OCI-LY1 (cell line): ENCODE results near the gene GRIN2A.
"Not testable (repeated sequence)": the region's sequence is repeated elsewhere in the genome, so short reads cannot be mapped to it uniquely, and the experiment has no call there.

Experiments used
- H2AFZ ChIP-seq: fragments of 200-600 bp; sonication (generic), shearing (Covaris generic); 2 replicates; pipeline ENCODE4 v1.6.0; 2014; ENCODE audit warnings: antibody characterized with exemption, mild to moderate bottlenecking, low read length
- H3F3A ChIP-seq: fragments of 200-600 bp; sonication (generic), shearing (Covaris generic); 2 replicates; pipeline ENCODE4 v1.6.0; 2014; ENCODE audit warnings: mild to moderate bottlenecking, antibody characterized with exemption, low read length, moderate library complexity; ENCODE audit not compliant: insufficient read depth
- H3K27ac ChIP-seq: fragments of 200-600 bp; sonication (generic); 2 replicates; pipeline ENCODE4 v1.5.1; 2014; ENCODE audit warnings: low read length, mixed run types, mild to moderate bottlenecking, low read depth; ENCODE audit not compliant: poor library complexity, severe bottlenecking
- H3K27me3 ChIP-seq: fragments of 200-600 bp; sonication (generic); 2 replicates; pipeline ENCODE4 v1.6.0; 2014; ENCODE audit warnings: antibody characterized with exemption, mild to moderate bottlenecking, low read length, moderate library complexity; ENCODE audit not compliant: insufficient read depth
- H3K36me3 ChIP-seq: fragments of 200-600 bp; sonication (generic); 2 replicates; pipeline ENCODE4 v1.6.1; 2014; ENCODE audit warnings: mild to moderate bottlenecking, antibody characterized with exemption, low read length, moderate library complexity, mixed read lengths; ENCODE audit not compliant: insufficient read depth
- H3K4me1 ChIP-seq: fragments of 200-600 bp; sonication (generic); 2 replicates; pipeline ENCODE4 v1.5.1; 2014; ENCODE audit warnings: mild to moderate bottlenecking, low read length, moderate library complexity; ENCODE audit not compliant: insufficient read depth, severe bottlenecking
- H3K4me2 ChIP-seq: fragments of 200-600 bp; sonication (generic), shearing (Covaris generic); 2 replicates; pipeline ENCODE4 v1.6.1; 2014; ENCODE audit warnings: low read length
- H3K4me3 ChIP-seq: fragments of 200-600 bp; sonication (generic); 2 replicates; pipeline ENCODE4 v1.5.1; 2014; ENCODE audit warnings: low read length, low read depth, mild to moderate bottlenecking, mixed read lengths; ENCODE audit not compliant: poor library complexity, severe bottlenecking
- H3K79me2 ChIP-seq: fragments of 200-600 bp; shearing (Covaris generic); 2 replicates; pipeline ENCODE4 v1.6.1; 2016; ENCODE audit warnings: mixed run types, low read length, mixed read lengths; ENCODE audit not compliant: insufficient read depth
- H3K9ac ChIP-seq: fragments of 200-600 bp; sonication (generic), shearing (Covaris generic); 2 replicates; pipeline ENCODE4 v1.6.1; 2014; ENCODE audit warnings: mild to moderate bottlenecking, low read length, mixed read lengths
- H3K9me2 ChIP-seq: fragments of 200-600 bp; sonication (generic), shearing (Covaris generic); 2 replicates; pipeline ENCODE4 v1.6.1; 2014; ENCODE audit warnings: low read depth, mild to moderate bottlenecking, low read length, mixed read lengths
- H3K9me3 ChIP-seq: fragments of 200-600 bp; shearing (Covaris generic); 2 replicates; pipeline ENCODE4 v1.6.1; 2014; ENCODE audit warnings: low read length, mixed read lengths
- H4K20me1 ChIP-seq: fragments of 200-600 bp; sonication (generic), shearing (Covaris generic); 2 replicates; pipeline ENCODE4 v1.6.0; 2016; ENCODE audit warnings: mild to moderate bottlenecking, low read length; ENCODE audit not compliant: insufficient read depth
- CTCF ChIP-seq: fragments of 200-600 bp; sonication (generic), shearing (Covaris generic); IDR thresholded peaks from 2 replicates; pipeline ENCODE4 v1.5.1; 2017; ENCODE audit warnings: mild to moderate bottlenecking, antibody characterized with exemption, low read length, moderate library complexity, mixed read lengths
- EZH2 ChIP-seq: fragments of 200-600 bp; sonication (generic), shearing (Covaris generic); IDR thresholded peaks from 2 replicates; pipeline ENCODE4 v1.8.0; 2017; ENCODE audit warnings: borderline replicate concordance, mixed run types, mild to moderate bottlenecking, antibody characterized with exemption, low read length, moderate library complexity, mixed read lengths

The GRIN2A gene

GRCh38 chr16:9885876-9886275, 296.4 kb downstream of the GRIN2A start:
- TF ChIP-seq EZH2 (no peak), CTCF (no peak)
- Histone ChIP-seq H3K9me2 (no peaks in the 10 kb centered on the region), H3K9ac (no peak overlapping the region), H3K27me3 (no peaks in the 10 kb centered on the region), H4K20me1 (no peaks in the 10 kb centered on the region), H3K4me1 (no peaks in the 10 kb centered on the region), H3K9me3 (no peaks in the 10 kb centered on the region), H3K36me3 (no peaks in the 10 kb centered on the region), H3K4me3 (no peak overlapping the region), H2AFZ (no peak overlapping the region), H3K27ac (no peak overlapping the region), H3K4me2 (no peak overlapping the region), H3F3A (no peaks in the 10 kb centered on the region), H3K79me2 (no peaks in the 10 kb centered on the region)

DNA sequence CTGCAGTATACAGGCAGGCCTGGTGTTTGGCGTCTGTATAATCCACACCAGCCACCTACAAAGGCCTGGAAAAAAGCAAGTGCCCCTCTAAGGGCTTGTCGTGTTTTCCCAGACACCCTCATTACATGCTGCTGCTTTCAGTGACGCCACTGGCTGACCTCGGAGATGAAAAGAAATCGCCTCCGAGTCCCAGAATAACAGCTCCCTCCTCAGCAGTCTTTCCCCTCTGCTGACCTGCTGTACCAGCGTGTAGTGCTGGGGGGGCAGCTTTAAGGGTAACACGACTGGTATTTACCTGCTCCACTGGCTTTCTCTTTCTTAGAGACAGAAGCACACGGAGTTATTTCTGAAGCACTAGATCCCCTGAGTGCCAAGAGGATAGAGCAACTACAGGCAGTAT, 296.8 kb downstream of the GRIN2A start:
- no peak overlapping the region for H3K4me3 ChIP-seq
- no peak overlapping the region for H2AFZ ChIP-seq
- H3K9me3 ChIP-seq, result no peaks in the 10 kb centered on the region
- no peak overlapping the region for H3K9ac ChIP-seq
- H3F3A ChIP-seq, result no peaks in the 10 kb centered on the region
- H3K4me2 ChIP-seq, result no peak overlapping the region
- TF ChIP-seq CTCF (no peak), EZH2 (no peak)
- no peak overlapping the region for H3K27ac ChIP-seq
- no peaks in the 10 kb centered on the region for H3K27me3 ChIP-seq
- H3K4me1 ChIP-seq, result no peaks in the 10 kb centered on the region
- no peaks in the 10 kb centered on the region for H3K36me3 ChIP-seq
- H3K79me2 ChIP-seq, result no peaks in the 10 kb centered on the region
- H4K20me1 ChIP-seq, result no peaks in the 10 kb centered on the region
- H3K9me2 ChIP-seq, result no peaks in the 10 kb centered on the region

- H2AFZ ChIP-seq, H3K36me3 ChIP-seq, H3K4me2 ChIP-seq, H3K4me1 ChIP-seq, H3K79me2 ChIP-seq, H3K9me2 ChIP-seq, H3K4me3 ChIP-seq, H4K20me1 ChIP-seq, H3K9me3 ChIP-seq, H3F3A ChIP-seq, H3K27me3 ChIP-seq, H3K9ac ChIP-seq, H3K27ac ChIP-seq: not testable (repeated sequence)
These were observed 306.2 kb downstream of the GRIN2A start for GRCh38 chr16:9875981-9876380.

DNA sequence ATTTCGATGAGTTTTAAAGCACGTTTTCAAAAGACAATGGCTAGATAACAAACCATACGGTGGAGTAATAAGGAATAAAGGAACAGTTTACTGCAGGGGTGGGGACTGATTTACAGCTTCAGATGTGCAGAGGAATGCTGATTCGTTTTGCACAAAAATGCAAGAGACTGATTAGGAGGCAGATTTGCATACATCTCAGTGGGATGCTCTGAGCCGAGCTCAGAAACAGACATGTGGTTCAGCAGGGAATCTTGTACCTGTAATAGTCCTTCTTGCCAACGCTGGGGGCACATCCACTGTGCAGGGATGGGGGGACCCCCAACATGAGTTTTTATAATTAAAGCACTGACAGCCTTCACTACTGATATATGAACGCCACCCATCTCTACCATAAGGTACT, 308.0 kb downstream of the GRIN2A start:
- Histone ChIP-seq H3K27ac (no peak overlapping the region), H3K79me2 (no peaks in the 10 kb centered on the region), H3K4me3 (no peak overlapping the region), H3F3A (no peaks in the 10 kb centered on the region), H4K20me1 (no peaks in the 10 kb centered on the region), H3K9me3 (no peaks in the 10 kb centered on the region), H3K4me1 (no peaks in the 10 kb centered on the region), H3K9me2 (no peaks in the 10 kb centered on the region), H3K27me3 (no peaks in the 10 kb centered on the region), H3K9ac (no peak overlapping the region), H3K4me2 (no peak overlapping the region), H3K36me3 (no peaks in the 10 kb centered on the region), H2AFZ (no peak overlapping the region)
- no peak for TF ChIP-seq EZH2
